Heart right ventricle (tissue), 16 donors: ENCODE results near the gene SVIL. TPM values are rescaled to one million over a fixed set of nuclear protein-coding genes. Genes with fewer than 3 reads are reported as not detected.

Experiments
- ATAC-seq, 8 donors: fragments of 200-7000 bp; cut with Tn5 transposase; one replicate each; pipeline ENCODE4 v1.9.1; 2020; ENCODE audit warnings: mild to moderate bottlenecking in 8 of 8, moderate library complexity in 8 of 8, moderate number of reproducible peaks in 1 of 8
- DNase-seq, 2 donors: peaks; one replicate each; pipeline ENCODE4 v3.0.0-alpha.2; 2020
- H3K27ac ChIP-seq, 10 donors: fragments of 200-600 bp; sonication (generic) in 2 of 10; one replicate each; pipeline versions ENCODE4 v1.5.0 to v1.8.0; 2020 to 2022; ENCODE audit warnings: mild to moderate bottlenecking in 3 of 10
- H3K27me3 ChIP-seq, 7 donors: fragments of 200-600 bp; one replicate each; pipeline ENCODE4 v1.8.0; 2021 to 2022; ENCODE audit warnings: mild to moderate bottlenecking in 2 of 7
- H3K36me3 ChIP-seq, 9 donors: fragments of 200-600 bp; sonication (generic) in 1 of 9; one replicate each; pipeline versions ENCODE4 v1.5.0 to v1.8.0; 2020 to 2022; ENCODE audit warnings: mild to moderate bottlenecking in 2 of 9
- H3K4me1 ChIP-seq, 9 donors: fragments of 200-600 bp; sonication (generic) in 1 of 9; one replicate each; pipeline versions ENCODE4 v1.5.0 to v1.8.0; 2020 to 2022; ENCODE audit warnings: mild to moderate bottlenecking in 4 of 9
- H3K4me3 ChIP-seq, 10 donors: fragments of 200-600 bp; sonication (generic) in 2 of 10; one replicate each; pipeline versions ENCODE4 v1.5.0 to v1.8.0; 2020 to 2022; ENCODE audit warnings: mild to moderate bottlenecking in 7 of 10, moderate library complexity in 2 of 10
- H3K9me3 ChIP-seq, 11 donors: fragments of 200-600 bp in 10 of 11; sonication (generic) in 2 of 11; one replicate each; pipeline versions ENCODE4 v1.5.0 to v1.8.0; 2013 to 2022; ENCODE audit warnings: mild to moderate bottlenecking in 2 of 11, control low read depth in 1 of 11, moderate library complexity in 1 of 11
- CTCF ChIP-seq, 9 donors: fragments of 200-600 bp; sonication (generic) in 2 of 9; IDR thresholded peaks; one replicate each; pipeline versions ENCODE4 v1.5.0 to v1.8.0; 2021 to 2022; ENCODE audit warnings: antibody characterized with exemption in 9 of 9, mild to moderate bottlenecking in 5 of 9, moderate library complexity in 1 of 9
- WGBS, 2 donors: extraction: QIAGEN DNeasy Blood & Tissue Kit; methylation state at CpG; one replicate each; pipeline ENCODE4 v1.1.7; 2013; ENCODE audit warnings: inconsistent platforms in 1 of 2; 5-methylcytosine and 5-hydroxymethylcytosine counted together
- intact Hi-C, 10 donors: fragments of 100-400 bp; cut with DNase I; formaldehyde crosslinking; loops; one replicate each; pipeline versions ENCODE4 v1.11.1 to v1.14.2; 2022
- polyA plus RNA-seq, 2 donors: library from polyadenylated mRNA; stranded (reverse); fragments of 200-250 nt; gene quantifications; one replicate each; pipeline ENCODE4 v1.2.3, GENCODE V29; 2013
- total RNA-seq, 10 donors: library from RNA; stranded (reverse); fragmentation: NEBNext Ultra II Directional in 3 of 10; extraction: Animal tissue kit (Norgen Biotek cat#: 25700) in 3 of 10; gene quantifications; one replicate each; pipeline versions ENCODE4 v1.2.1 to v1.2.4, GENCODE V29; 2021 to 2023
- donor health status: Arrhythmogenic right ventricular cardiomyopathy.
- donor health status: ischemic (EF 13 %, LVEDD 7.1; RV severe dilation, severe dysfunction).
- donor health status: healthy with polysubstance abuse.
- donor health status: DM: no; HTN: yes; CAD: no.
- donor health status: DM: no; HTN: no; CAD: no.
- donor health status: ischemic (EF 25% LVEDD 6.9; RV normal size, moderate dysfunction).
- donor health status: ischemic (EF 25% LVEDD 5.7; RV mildly dilated, moderate dysfunction).
- donor health status: healthy.
- donor health status: DM: yes; HTN: yes; CAD: no.
- donor health status: Ischemic cardiomyopathy.
- donor health status: ischemic (EF 35%, LVEDD 5.7; RV mildly dilated, moderate dysfunction).
- donor health status: nonischemic (EF 11% LVEDD 7.7; RV severe dilation, severe dysfunction).
- donor health status: DM: yes; HTN: yes; CAD: no.
- donor health status: PGD.
- donor health status: ischemic (EF 29% LVEDD 5.4; RV normal size, mild dysfunction).
- donor health status: nonischemic (EF 23%, LVEDD 6.1; RV moderate dilation, normal function).

SVIL gene
- total and polyA plus RNA-seq, 12 donors: 38.6 to 655 (median 450) TPM

- peak; percentile 13 to 27 for DNase-seq
- H3K36me3 ChIP-seq: peaks cover 0 to 88% (median 27%) of the 10 kb centered on the region in 9 donors
- H3K4me1 ChIP-seq: peaks cover 0 to 38% (median 8%) of the 10 kb centered on the region in 9 donors
- no peaks in the 10 kb centered on the region for H3K9me3 ChIP-seq
- H3K27me3 ChIP-seq: no peaks in the 10 kb centered on the region
- 68 to 71% methylated on average over 4 of the region's 4 CpGs for WGBS, 2 donors
- peak in 7 of 8 donors; percentile 46 to 94 (median 88) for ATAC-seq
- TF ChIP-seq CTCF (IDR thresholded peaks at IDR 0.05): no peak
- H3K4me3 ChIP-seq: no peak overlapping the region
- intact Hi-C loops: no loop called here
- H3K27ac ChIP-seq: no peak overlapping the region
Observed at GRCh38 chr10:29420744-29421143, 214.0 kb downstream of the SVIL start.

- Histone ChIP-seq H3K4me1 (peaks cover 0 to 72% (median 26%) of the 10 kb centered on the region in 9 donors), H3K9me3 (no peaks in the 10 kb centered on the region), H3K36me3 (peaks cover 0 to 72% (median 23%) of the 10 kb centered on the region in 9 donors), H3K27me3 (no peaks in the 10 kb centered on the region), H3K4me3 (no peak overlapping the region), H3K27ac (no peak overlapping the region)
- WGBS, 2 donors: 80 to 91% methylated on average over 3 of the region's 3 CpGs
- DNase-seq (no peak), ATAC-seq (no peak)
- TF ChIP-seq CTCF (IDR thresholded peaks at IDR 0.05): no peak
- intact Hi-C loops: no loop called here
Observed at GRCh38 chr10:29417324-29417723, 217.4 kb downstream of the SVIL start.

- Histone ChIP-seq H3K27me3 (no peaks in the 10 kb centered on the region), H3K4me1 (peaks cover 0 to 82% (median 38%) of the 10 kb centered on the region in 9 donors), H3K4me3 (no peak overlapping the region), H3K9me3 (no peaks in the 10 kb centered on the region), H3K27ac (no peak overlapping the region), H3K36me3 (peaks cover 0 to 57% (median 8%) of the 10 kb centered on the region in 9 donors)
- DNase-seq (no peak), ATAC-seq (no peak)
- TF ChIP-seq CTCF (IDR thresholded peaks at IDR 0.05): no peak
- intact Hi-C loops: no loop called here
- WGBS, 2 donors: 66 to 73% methylated on average over 2 of the region's 2 CpGs
Observed at GRCh38 chr10:29415876-29416275, 218.9 kb downstream of the SVIL start.

- intact Hi-C loops: loop anchor here in 1 of 10 donors (5.0 kb wide), 1 partner anchor 33 kb away; no protein-coding TSS in a partner anchor
- Histone ChIP-seq H3K4me3 (no peak overlapping the region), H3K27ac (no peak overlapping the region), H3K36me3 (peaks cover 0 to 45% (median 7%) of the 10 kb centered on the region in 9 donors), H3K27me3 (no peaks in the 10 kb centered on the region), H3K9me3 (no peaks in the 10 kb centered on the region), H3K4me1 (peaks cover 0 to 76% (median 42%) of the 10 kb centered on the region in 9 donors)
- TF ChIP-seq CTCF (IDR thresholded peaks at IDR 0.05): no peak
- ATAC-seq (no peak), DNase-seq (no peak)
- 31 to 60% methylated on average over 1 of the region's 1 CpG for WGBS, 2 donors
Observed at GRCh38 chr10:29414501-29414900, 220.3 kb downstream of the SVIL start.
